GM23338 (cell line): ENCODE data around the gene ABCG8. TPM values are rescaled to one million over a fixed set of nuclear protein-coding genes. Genes with fewer than 3 reads are reported as not detected.
A peak's percentile ranks its signal among the peaks of the same experiment; 100 is the strongest.

ENCODE experiments used
- ATAC-seq: fragments of 200-7000 bp; cut with Tn5 transposase; 3 replicates; pipeline ENCODE4 v1.9.1; 2020
- DNase-seq: peaks from one replicate; pipeline ENCODE4 v3.0.0-alpha.2; 2015; ENCODE audit warnings: low spot score
- H2AFZ ChIP-seq: fragments of 200-600 bp; sonication (generic); 2 replicates; pipeline ENCODE4 v1.8.0; 2016; ENCODE audit warnings: antibody characterized with exemption, mild to moderate bottlenecking, moderate library complexity
- H3F3A ChIP-seq: fragments of 200-600 bp; sonication (generic); replicated peaks from 2 replicates; pipeline ENCODE4 v1.8.0; 2017; ENCODE audit warnings: antibody characterized with exemption, mixed run types, low read depth
- H3K27ac ChIP-seq: fragments of 200-600 bp; sonication (generic); 2 replicates; pipeline ENCODE4 v1.6.1; 2016; ENCODE audit warnings: low read depth
- H3K27me3 ChIP-seq: fragments of 200-600 bp; sonication (generic); 2 replicates; pipeline ENCODE4 v1.8.0; 2016; ENCODE audit warnings: mild to moderate bottlenecking, mixed run types, moderate library complexity; ENCODE audit not compliant: insufficient read depth
- H3K36me3 ChIP-seq: fragments of 200-600 bp; sonication (generic); 2 replicates; pipeline ENCODE4 v1.8.0; 2016; ENCODE audit warnings: mild to moderate bottlenecking; ENCODE audit not compliant: insufficient read depth
- H3K4me1 ChIP-seq: fragments of 200-600 bp; sonication (generic); 2 replicates; pipeline ENCODE4 v1.8.0; 2016; ENCODE audit warnings: mild to moderate bottlenecking, moderate library complexity; ENCODE audit not compliant: insufficient read depth
- H3K4me2 ChIP-seq: fragments of 200-600 bp; sonication (generic); 2 replicates; pipeline ENCODE4 v1.7.1; 2017; ENCODE audit warnings: mixed run types
- H3K4me3 ChIP-seq: fragments of 200-600 bp; sonication (generic); 2 replicates; pipeline ENCODE4 v1.6.1; 2016; ENCODE audit warnings: mixed run types
- H3K79me2 ChIP-seq: fragments of 200-600 bp; sonication (generic); replicated peaks from 2 replicates; pipeline ENCODE4 v1.8.0; 2017; ENCODE audit warnings: mild to moderate bottlenecking; ENCODE audit not compliant: insufficient read depth
- H3K9me2 ChIP-seq: fragments of 200-600 bp; sonication (generic); 2 replicates; pipeline ENCODE4 v1.8.0; 2017; ENCODE audit not compliant: insufficient read depth
- H4K20me1 ChIP-seq: fragments of 200-600 bp; sonication (generic); replicated peaks from 2 replicates; pipeline ENCODE4 v1.8.0; 2017; ENCODE audit warnings: mild to moderate bottlenecking; ENCODE audit not compliant: insufficient read depth
- H3K27ac Mint-ChIP-seq: 2 replicates; pipeline ENCODE4 v1.8.0; 2020; ENCODE audit warnings: inconsistent platforms, mild to moderate bottlenecking, moderate library complexity, mixed read lengths
- H3K27me3 Mint-ChIP-seq: 3 replicates; pipeline ENCODE4 v1.8.0; 2022; ENCODE audit warnings: low read depth, mild to moderate bottlenecking, moderate library complexity, mixed read lengths, inconsistent platforms; ENCODE audit not compliant: insufficient read depth, poor library complexity
- H3K36me3 Mint-ChIP-seq: 3 replicates; pipeline ENCODE4 v1.8.0; 2021; ENCODE audit warnings: low read depth, mild to moderate bottlenecking, inconsistent platforms, moderate library complexity, mixed read lengths
- H3K4me1 Mint-ChIP-seq: 3 replicates; pipeline ENCODE4 v1.8.0; 2020; ENCODE audit warnings: mild to moderate bottlenecking, inconsistent platforms, mixed read lengths
- H3K4me3 Mint-ChIP-seq: 3 replicates; pipeline ENCODE4 v1.8.0; 2021; ENCODE audit warnings: moderate library complexity, mild to moderate bottlenecking, inconsistent platforms, mixed read lengths
- H3K9me3 Mint-ChIP-seq: 3 replicates; pipeline ENCODE4 v1.8.0; 2020; ENCODE audit warnings: moderate library complexity, mild to moderate bottlenecking, inconsistent platforms, mixed read lengths
- CREB1 ChIP-seq: fragments of 250-450 bp; sonication (Bioruptor Pico); IDR thresholded peaks from 2 replicates; pipeline ENCODE4 v1.5.0; 2020; ENCODE audit warnings: low read depth, mild to moderate bottlenecking, moderate library complexity
- EZH2 ChIP-seq: fragments of 200-600 bp; sonication (generic); IDR thresholded peaks from one replicate; pipeline ENCODE4 v1.8.0; 2017; ENCODE audit warnings: antibody characterized with exemption, mild to moderate bottlenecking, low read depth; ENCODE audit not compliant: unreplicated experiment
- EZH2phosphoT487 ChIP-seq: fragments of 200-600 bp; sonication (generic); IDR thresholded peaks from one replicate; pipeline ENCODE4 v1.8.1; 2018; ENCODE audit warnings: antibody characterized with exemption; ENCODE audit not compliant: unreplicated experiment
- JUNB ChIP-seq: IDR thresholded peaks from one replicate; pipeline ENCODE4 v1.6.1; 2016; ENCODE audit warnings: antibody characterized with exemption; ENCODE audit not compliant: unreplicated experiment
- NANOG ChIP-seq: IDR thresholded peaks from 2 replicates; pipeline ENCODE4 v1.6.1; 2016; ENCODE audit warnings: antibody characterized with exemption, borderline replicate concordance
- POLR2AphosphoS5 ChIP-seq: IDR thresholded peaks from 2 replicates; pipeline ENCODE4 v1.6.1; 2016; ENCODE audit warnings: antibody characterized with exemption, low read depth
- STAT1 ChIP-seq: IDR thresholded peaks from one replicate; pipeline ENCODE4 v1.6.1; 2016; ENCODE audit warnings: antibody characterized with exemption; ENCODE audit not compliant: unreplicated experiment
- ZNF114 ChIP-seq: fragments of 250-450 bp; sonication (Bioruptor Pico); IDR thresholded peaks from 2 replicates; pipeline ENCODE4 v1.5.0; 2020; ENCODE audit warnings: mild to moderate bottlenecking, moderate library complexity
- ZNF331 ChIP-seq: fragments of 250-450 bp; sonication (Bioruptor Pico); IDR thresholded peaks from 2 replicates; pipeline ENCODE4 v1.5.0; 2020; ENCODE audit warnings: low read depth, mild to moderate bottlenecking, moderate library complexity
- polyA plus RNA-seq: library from polyadenylated mRNA; unstranded; fragments of >200 nt; fragmentation: Nextera tagmentation; extraction: Ambion mirVana; gene quantifications from 2 replicates; pipeline ENCODE4 v1.2.1, GENCODE V29; 2016
- total RNA-seq: library from RNA; depleted of rRNA; stranded (reverse); fragments of >200 nt; shearing (Covaris generic); gene quantifications from 2 replicates; pipeline ENCODE4 v1.2.3, GENCODE V29; 2014
- TF ChIP-seq, protein P1 (sequence below): IDR thresholded peaks from 2 replicates; pipeline ENCODE4 v1.6.1; 2016; ENCODE audit warnings: antibody characterized with exemption
- TF ChIP-seq, protein P2 (sequence below): fragments of 250-450 bp; sonication (Bioruptor Pico); IDR thresholded peaks from 2 replicates; pipeline ENCODE4 v1.5.0; 2020; ENCODE audit warnings: mild to moderate bottlenecking, moderate library complexity
- TF ChIP-seq, protein P3 (sequence below): IDR thresholded peaks from one replicate; pipeline ENCODE4 v1.6.1; 2018; ENCODE audit warnings: antibody characterized with exemption; ENCODE audit not compliant: unreplicated experiment
- TF ChIP-seq, protein P4 (sequence below), 2 experiments: fragments of 200-600 bp in 1 of 2; sonication (generic) in 1 of 2; conservative IDR thresholded peaks; 2 replicates each; pipeline versions ENCODE4 v1.5.1 to v1.6.1; 2016 to 2017; ENCODE audit warnings: antibody characterized with exemption in 2 of 2, low read depth in 2 of 2, mild to moderate bottlenecking in 2 of 2, moderate library complexity in 1 of 2

The ABCG8 gene
- total and polyA plus RNA-seq, 2 experiments from 2014 or later, result 0.19 to 0.35 TPM

DNA sequence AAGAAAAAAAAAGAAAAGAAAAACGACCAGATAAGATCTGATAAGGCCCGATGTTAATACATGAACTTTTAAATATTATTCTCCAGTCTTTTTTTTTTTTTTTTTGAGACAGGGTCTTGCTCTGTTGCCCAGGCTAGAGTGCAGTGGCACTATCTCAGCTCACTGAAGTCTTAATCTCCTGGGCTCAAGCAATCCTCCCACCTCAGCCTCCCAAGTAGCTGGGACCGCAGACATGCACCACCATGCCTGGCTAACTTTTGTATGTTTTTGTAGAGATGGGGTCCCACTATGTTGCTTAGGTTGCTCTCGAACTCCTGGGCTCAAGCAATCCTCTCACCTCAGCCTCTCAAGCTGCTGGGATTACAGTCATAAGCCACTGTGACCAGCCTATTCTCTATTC lies 1.7 kb upstream of the ABCG8 start (continued):
- TF ChIP-seq, protein P1, sequence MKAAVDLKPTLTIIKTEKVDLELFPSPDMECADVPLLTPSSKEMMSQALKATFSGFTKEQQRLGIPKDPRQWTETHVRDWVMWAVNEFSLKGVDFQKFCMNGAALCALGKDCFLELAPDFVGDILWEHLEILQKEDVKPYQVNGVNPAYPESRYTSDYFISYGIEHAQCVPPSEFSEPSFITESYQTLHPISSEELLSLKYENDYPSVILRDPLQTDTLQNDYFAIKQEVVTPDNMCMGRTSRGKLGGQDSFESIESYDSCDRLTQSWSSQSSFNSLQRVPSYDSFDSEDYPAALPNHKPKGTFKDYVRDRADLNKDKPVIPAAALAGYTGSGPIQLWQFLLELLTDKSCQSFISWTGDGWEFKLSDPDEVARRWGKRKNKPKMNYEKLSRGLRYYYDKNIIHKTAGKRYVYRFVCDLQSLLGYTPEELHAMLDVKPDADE, result no peak

DNA sequence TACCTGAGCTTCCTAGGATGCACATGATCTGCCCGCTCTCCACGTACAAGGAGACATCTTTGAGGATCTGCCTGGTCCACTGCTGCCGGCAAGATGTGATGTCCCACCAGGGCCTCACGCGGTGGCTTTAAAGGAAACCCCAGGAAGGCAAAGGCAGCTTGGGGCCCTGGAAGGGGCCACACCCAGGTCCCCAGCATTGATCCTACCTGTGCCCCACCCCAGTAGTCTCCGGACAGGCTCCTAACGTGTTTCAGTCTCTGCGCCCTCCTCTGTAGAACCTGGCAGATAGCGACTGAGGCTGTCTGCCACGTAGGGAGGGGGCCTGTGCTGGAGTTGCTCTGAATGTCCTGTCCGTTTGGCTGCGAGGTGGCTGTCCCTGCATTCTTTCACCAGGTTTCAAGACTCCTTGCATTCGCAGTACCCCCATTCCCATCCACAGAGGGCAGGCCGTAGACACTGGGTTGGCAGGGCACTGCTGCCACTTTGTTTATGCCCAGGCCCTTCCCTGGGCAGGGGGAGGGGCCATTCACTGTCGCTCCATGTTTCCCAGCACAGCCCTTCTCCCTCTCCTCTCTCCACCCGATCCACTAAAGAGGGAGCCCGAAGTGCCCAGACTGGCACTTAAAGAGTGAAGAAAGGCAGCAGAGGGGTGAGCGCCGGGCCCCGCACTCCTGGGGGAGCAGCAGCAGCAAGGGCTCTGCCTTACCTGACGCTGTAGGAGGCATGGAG lies 776 bp upstream of the ABCG8 start:
- Histone ChIP-seq H3K4me3 (no peak overlapping the region), H3K4me2 (no peak overlapping the region), H3K27me3 (no peaks in the 10 kb centered on the region), H3K79me2 (no peaks in the 10 kb centered on the region), H3F3A (no peaks in the 10 kb centered on the region), H4K20me1 (no peaks in the 10 kb centered on the region), H3K4me1 (no peaks in the 10 kb centered on the region; the same call in 1 of the 2 replicates), H2AFZ (peak overlapping the region; percentile 74; the same call in 1 of the 2 replicates), H3K9me2 (no peaks in the 10 kb centered on the region), H3K36me3 (no peaks in the 10 kb centered on the region), H3K27ac (no peak overlapping the region)
- Mint-ChIP-seq H3K4me3 (no peak overlapping the region), H3K27ac (no peak overlapping the region), H3K4me1 (peaks cover 15% of the 10 kb centered on the region), H3K9me3 (no peaks in the 10 kb centered on the region), H3K36me3 (no peaks in the 10 kb centered on the region), H3K27me3 (peaks cover 5% of the 10 kb centered on the region)
- ATAC-seq (no peak; the same call in 2 of the 3 replicates), DNase-seq (no peak)
- TF ChIP-seq, protein P2, sequence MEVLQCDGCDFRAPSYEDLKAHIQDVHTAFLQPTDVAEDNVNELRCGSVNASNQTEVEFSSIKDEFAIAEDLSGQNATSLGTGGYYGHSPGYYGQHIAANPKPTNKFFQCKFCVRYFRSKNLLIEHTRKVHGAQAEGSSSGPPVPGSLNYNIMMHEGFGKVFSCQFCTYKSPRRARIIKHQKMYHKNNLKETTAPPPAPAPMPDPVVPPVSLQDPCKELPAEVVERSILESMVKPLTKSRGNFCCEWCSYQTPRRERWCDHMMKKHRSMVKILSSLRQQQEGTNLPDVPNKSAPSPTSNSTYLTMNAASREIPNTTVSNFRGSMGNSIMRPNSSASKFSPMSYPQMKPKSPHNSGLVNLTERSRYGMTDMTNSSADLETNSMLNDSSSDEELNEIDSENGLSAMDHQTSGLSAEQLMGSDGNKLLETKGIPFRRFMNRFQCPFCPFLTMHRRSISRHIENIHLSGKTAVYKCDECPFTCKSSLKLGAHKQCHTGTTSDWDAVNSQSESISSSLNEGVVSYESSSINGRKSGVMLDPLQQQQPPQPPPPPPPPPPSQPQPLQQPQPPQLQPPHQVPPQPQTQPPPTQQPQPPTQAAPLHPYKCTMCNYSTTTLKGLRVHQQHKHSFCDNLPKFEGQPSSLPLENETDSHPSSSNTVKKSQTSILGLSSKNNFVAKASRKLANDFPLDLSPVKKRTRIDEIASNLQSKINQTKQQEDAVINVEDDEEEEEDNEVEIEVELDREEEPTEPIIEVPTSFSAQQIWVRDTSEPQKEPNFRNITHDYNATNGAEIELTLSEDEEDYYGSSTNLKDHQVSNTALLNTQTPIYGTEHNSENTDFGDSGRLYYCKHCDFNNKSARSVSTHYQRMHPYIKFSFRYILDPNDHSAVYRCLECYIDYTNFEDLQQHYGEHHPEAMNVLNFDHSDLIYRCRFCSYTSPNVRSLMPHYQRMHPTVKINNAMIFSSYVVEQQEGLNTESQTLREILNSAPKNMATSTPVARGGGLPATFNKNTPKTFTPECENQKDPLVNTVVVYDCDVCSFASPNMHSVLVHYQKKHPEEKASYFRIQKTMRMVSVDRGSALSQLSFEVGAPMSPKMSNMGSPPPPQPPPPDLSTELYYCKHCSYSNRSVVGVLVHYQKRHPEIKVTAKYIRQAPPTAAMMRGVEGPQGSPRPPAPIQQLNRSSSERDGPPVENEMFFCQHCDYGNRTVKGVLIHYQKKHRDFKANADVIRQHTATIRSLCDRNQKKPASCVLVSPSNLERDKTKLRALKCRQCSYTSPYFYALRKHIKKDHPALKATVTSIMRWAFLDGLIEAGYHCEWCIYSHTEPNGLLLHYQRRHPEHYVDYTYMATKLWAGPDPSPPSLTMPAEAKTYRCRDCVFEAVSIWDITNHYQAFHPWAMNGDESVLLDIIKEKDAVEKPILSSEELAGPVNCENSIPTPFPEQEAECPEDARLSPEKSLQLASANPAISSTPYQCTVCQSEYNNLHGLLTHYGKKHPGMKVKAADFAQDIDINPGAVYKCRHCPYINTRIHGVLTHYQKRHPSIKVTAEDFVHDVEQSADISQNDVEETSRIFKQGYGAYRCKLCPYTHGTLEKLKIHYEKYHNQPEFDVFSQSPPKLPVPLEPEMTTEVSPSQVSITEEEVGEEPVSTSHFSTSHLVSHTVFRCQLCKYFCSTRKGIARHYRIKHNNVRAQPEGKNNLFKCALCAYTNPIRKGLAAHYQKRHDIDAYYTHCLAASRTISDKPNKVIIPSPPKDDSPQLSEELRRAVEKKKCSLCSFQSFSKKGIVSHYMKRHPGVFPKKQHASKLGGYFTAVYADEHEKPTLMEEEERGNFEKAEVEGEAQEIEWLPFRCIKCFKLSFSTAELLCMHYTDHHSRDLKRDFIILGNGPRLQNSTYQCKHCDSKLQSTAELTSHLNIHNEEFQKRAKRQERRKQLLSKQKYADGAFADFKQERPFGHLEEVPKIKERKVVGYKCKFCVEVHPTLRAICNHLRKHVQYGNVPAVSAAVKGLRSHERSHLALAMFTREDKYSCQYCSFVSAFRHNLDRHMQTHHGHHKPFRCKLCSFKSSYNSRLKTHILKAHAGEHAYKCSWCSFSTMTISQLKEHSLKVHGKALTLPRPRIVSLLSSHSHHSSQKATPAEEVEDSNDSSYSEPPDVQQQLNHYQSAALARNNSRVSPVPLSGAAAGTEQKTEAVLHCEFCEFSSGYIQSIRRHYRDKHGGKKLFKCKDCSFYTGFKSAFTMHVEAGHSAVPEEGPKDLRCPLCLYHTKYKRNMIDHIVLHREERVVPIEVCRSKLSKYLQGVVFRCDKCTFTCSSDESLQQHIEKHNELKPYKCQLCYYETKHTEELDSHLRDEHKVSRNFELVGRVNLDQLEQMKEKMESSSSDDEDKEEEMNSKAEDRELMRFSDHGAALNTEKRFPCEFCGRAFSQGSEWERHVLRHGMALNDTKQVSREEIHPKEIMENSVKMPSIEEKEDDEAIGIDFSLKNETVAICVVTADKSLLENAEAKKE (CRISPR knock-in tag), result no peak
- TF ChIP-seq NANOG (no peak), JUNB (no peak), STAT1 (no peak), POLR2AphosphoS5 (no peak), EZH2 (no peak), ZNF114 (CRISPR knock-in tag) (no peak), ZNF331 (CRISPR knock-in tag) (no peak), CREB1 (CRISPR knock-in tag) (no peak), EZH2phosphoT487 (no peak)
- TF ChIP-seq, protein P3, sequence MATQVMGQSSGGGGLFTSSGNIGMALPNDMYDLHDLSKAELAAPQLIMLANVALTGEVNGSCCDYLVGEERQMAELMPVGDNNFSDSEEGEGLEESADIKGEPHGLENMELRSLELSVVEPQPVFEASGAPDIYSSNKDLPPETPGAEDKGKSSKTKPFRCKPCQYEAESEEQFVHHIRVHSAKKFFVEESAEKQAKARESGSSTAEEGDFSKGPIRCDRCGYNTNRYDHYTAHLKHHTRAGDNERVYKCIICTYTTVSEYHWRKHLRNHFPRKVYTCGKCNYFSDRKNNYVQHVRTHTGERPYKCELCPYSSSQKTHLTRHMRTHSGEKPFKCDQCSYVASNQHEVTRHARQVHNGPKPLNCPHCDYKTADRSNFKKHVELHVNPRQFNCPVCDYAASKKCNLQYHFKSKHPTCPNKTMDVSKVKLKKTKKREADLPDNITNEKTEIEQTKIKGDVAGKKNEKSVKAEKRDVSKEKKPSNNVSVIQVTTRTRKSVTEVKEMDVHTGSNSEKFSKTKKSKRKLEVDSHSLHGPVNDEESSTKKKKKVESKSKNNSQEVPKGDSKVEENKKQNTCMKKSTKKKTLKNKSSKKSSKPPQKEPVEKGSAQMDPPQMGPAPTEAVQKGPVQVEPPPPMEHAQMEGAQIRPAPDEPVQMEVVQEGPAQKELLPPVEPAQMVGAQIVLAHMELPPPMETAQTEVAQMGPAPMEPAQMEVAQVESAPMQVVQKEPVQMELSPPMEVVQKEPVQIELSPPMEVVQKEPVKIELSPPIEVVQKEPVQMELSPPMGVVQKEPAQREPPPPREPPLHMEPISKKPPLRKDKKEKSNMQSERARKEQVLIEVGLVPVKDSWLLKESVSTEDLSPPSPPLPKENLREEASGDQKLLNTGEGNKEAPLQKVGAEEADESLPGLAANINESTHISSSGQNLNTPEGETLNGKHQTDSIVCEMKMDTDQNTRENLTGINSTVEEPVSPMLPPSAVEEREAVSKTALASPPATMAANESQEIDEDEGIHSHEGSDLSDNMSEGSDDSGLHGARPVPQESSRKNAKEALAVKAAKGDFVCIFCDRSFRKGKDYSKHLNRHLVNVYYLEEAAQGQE, result no peak
- TF ChIP-seq, protein P4, sequence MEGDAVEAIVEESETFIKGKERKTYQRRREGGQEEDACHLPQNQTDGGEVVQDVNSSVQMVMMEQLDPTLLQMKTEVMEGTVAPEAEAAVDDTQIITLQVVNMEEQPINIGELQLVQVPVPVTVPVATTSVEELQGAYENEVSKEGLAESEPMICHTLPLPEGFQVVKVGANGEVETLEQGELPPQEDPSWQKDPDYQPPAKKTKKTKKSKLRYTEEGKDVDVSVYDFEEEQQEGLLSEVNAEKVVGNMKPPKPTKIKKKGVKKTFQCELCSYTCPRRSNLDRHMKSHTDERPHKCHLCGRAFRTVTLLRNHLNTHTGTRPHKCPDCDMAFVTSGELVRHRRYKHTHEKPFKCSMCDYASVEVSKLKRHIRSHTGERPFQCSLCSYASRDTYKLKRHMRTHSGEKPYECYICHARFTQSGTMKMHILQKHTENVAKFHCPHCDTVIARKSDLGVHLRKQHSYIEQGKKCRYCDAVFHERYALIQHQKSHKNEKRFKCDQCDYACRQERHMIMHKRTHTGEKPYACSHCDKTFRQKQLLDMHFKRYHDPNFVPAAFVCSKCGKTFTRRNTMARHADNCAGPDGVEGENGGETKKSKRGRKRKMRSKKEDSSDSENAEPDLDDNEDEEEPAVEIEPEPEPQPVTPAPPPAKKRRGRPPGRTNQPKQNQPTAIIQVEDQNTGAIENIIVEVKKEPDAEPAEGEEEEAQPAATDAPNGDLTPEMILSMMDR (conservative IDR thresholded peaks at IDR 0.05; ENCODE audit: low read depth in 2 of 2), result no peak
